ENCODE measurements around the gene IFNGR1.

DNA sequence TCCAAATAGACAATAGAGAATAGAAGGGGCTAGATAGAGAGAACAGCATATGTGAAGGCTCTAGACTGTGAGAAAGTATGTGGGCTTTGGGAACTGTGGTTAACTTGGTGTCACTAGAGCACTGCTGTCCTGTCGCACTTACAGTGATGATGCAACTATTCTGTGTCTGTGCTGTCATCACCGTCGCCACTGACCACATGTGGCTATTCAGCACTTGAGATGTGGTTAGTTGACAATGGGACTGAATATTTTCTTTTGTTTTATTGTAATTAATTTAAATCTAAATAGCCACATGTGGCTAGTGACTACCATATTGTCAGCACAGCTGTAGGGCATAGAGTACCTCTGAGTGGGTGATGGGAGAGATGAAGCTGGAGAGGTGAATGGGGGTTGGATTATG, 39.0 kb upstream of the IFNGR1 start:
- TF ChIP-seq CTCF (IDR thresholded peaks at IDR 0.05; ENCODE audit: low read depth, low read length, poor library complexity, severe bottlenecking) (no peak), EZH2phosphoT487 (IDR thresholded peaks at IDR 0.05; ENCODE audit: borderline replicate concordance, low read length) (no peak)

Data from DOHH2 (cell line).